Measurements from ENCODE around the gene ORC3. TPM values are rescaled to one million over a fixed set of nuclear protein-coding genes. Genes with fewer than 3 reads are reported as not detected.

Gene ORC3
- total RNA-seq, 2 donors from 2014 or later: 8.2 to 14.8 TPM

DNA sequence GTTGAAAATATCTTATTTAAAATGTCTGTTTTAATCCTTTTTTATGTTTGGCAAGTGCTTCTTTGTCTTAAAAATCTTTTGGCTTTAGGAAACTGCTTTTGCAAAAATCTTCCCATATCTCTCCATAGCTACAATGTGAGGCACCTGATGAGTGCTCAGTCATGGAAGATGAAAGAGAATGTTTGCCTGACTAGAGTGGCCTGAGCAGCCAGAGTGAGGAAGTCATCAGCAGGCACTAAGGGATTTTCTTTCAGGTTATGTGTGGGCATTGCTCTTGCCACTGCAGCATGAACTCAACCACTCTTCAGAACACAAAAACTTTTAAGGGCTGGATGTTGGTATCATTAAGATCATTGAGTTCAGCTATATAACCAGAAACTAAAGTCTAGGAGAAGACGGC, 64.2 kb downstream of the ORC3 start:
- Histone ChIP-seq H3K36me3 (replicated peaks in 1 of 2; ENCODE audit: insufficient read depth in 1 of 2, low read depth in 2 of 2) (peaks cover 0 to 2% of the 10 kb centered on the region in 2 donors), H3K4me1 (no peaks in the 10 kb centered on the region), H3K27me3 (no peaks in the 10 kb centered on the region), H3K9me3 (no peaks in the 10 kb centered on the region), H3K27ac (no peak overlapping the region), H3K4me3 (no peak overlapping the region)
- ATAC-seq (no peak), DNase-seq (no peak)
- 90 to 100% methylated on average over 1 of the region's 1 CpG for WGBS, 2 donors
- intact Hi-C loops (cut with DNase I): no loop called here
- TF ChIP-seq POLR2A (IDR thresholded peaks at IDR 0.05): no peak
- TF ChIP-seq, protein P1, sequence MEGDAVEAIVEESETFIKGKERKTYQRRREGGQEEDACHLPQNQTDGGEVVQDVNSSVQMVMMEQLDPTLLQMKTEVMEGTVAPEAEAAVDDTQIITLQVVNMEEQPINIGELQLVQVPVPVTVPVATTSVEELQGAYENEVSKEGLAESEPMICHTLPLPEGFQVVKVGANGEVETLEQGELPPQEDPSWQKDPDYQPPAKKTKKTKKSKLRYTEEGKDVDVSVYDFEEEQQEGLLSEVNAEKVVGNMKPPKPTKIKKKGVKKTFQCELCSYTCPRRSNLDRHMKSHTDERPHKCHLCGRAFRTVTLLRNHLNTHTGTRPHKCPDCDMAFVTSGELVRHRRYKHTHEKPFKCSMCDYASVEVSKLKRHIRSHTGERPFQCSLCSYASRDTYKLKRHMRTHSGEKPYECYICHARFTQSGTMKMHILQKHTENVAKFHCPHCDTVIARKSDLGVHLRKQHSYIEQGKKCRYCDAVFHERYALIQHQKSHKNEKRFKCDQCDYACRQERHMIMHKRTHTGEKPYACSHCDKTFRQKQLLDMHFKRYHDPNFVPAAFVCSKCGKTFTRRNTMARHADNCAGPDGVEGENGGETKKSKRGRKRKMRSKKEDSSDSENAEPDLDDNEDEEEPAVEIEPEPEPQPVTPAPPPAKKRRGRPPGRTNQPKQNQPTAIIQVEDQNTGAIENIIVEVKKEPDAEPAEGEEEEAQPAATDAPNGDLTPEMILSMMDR (IDR thresholded peaks at IDR 0.05): no peak

DNA sequence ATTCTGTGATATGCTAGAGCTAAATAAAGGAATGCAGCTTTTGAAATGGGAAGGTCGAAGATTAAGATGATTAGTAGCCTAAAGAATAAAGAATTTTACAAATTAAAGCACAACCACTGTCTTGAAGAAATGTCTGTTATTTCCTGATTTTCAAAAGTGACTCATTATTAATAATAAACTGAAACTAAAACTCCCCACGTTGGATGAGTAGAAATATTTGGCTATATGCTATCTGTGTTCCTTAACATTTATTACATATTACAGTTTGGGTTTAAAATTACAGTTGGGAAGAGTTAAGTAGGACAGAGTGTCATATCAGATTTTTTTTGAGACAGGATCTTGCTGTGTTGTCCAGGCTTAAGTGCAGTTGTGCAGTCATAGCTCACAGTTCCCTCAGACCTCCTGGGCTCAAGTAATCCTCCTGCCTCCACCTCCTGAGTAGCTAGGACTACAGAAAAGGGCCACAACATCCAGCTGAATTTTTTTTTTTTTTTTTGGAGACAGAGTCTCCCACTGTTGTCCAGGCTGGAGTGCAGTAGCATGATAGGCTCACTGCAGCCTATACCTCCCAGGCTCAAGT, 65.0 kb downstream of the ORC3 start:
- DNase-seq (no peak), ATAC-seq (no peak)
- Histone ChIP-seq H3K4me1 (no peaks in the 10 kb centered on the region), H3K9me3 (no peaks in the 10 kb centered on the region), H3K27me3 (no peaks in the 10 kb centered on the region), H3K4me3 (no peak overlapping the region), H3K27ac (no peak overlapping the region), H3K36me3 (replicated peaks in 1 of 2; ENCODE audit: insufficient read depth in 1 of 2, low read depth in 2 of 2) (peaks cover 0 to 2% of the 10 kb centered on the region in 2 donors)
- intact Hi-C loops (cut with DNase I): no loop called here
- TF ChIP-seq POLR2A (IDR thresholded peaks at IDR 0.05): no peak
- TF ChIP-seq, protein P1 (IDR thresholded peaks at IDR 0.05): no peak
- WGBS, 2 donors: 79 to 83% methylated on average over 2 of the region's 2 CpGs

DNA sequence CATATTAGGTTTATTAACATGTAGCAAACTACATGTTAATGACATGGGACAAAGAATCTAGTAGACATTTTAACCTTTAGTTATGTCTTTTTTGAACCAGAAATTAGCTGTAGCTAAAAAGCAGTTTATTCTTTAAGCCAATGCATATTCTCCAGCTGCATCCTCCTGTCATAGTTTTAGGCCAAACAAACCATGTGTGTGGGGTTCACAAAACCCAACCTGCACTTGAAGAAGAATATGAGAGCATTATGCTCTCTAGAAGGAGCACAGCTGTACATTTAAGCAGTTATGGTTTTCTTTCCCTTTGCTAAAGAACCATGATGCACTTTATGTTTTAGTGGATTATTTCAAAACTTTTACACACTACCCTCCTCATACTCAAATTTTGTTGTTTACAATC, 65.9 kb downstream of the ORC3 start:
- Histone ChIP-seq H3K4me1 (no peaks in the 10 kb centered on the region), H3K36me3 (replicated peaks in 1 of 2; ENCODE audit: insufficient read depth in 1 of 2, low read depth in 2 of 2) (peaks cover 0 to 2% of the 10 kb centered on the region in 2 donors), H3K27ac (no peak overlapping the region), H3K9me3 (no peaks in the 10 kb centered on the region), H3K27me3 (no peaks in the 10 kb centered on the region), H3K4me3 (no peak overlapping the region)
- ATAC-seq (no peak), DNase-seq (no peak)
- intact Hi-C loops (cut with DNase I): no loop called here
- no peak for TF ChIP-seq POLR2A (IDR thresholded peaks at IDR 0.05)
- TF ChIP-seq, protein P1 (IDR thresholded peaks at IDR 0.05): no peak

DNA sequence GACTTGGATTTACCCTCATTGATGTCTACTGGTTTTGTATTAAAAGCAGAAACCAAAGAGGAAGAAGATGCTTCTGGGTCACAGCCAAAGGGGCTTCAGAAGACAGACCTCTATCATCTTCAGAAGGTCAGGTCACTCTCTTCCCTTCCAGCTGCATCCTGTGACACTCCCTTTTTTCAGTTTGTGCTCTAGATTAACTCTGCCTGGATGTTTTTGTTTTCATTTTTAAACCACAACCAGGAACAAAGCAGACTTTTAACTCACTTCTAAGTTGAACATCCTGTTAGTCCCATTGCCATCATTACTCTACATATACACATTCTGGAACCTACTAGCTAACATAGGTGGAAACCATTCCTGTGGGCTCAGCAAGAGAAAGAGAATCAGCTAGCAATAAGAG, 66.9 kb downstream of the ORC3 start:
- H3K4me3 ChIP-seq: no peak overlapping the region
- ATAC-seq: no peak
- H3K36me3 ChIP-seq (replicated peaks in 1 of 2; ENCODE audit: insufficient read depth in 1 of 2, low read depth in 2 of 2): peaks cover 0 to 2% of the 10 kb centered on the region in 2 donors
- no peaks in the 10 kb centered on the region for H3K9me3 ChIP-seq
- no peak for TF ChIP-seq POLR2A (IDR thresholded peaks at IDR 0.05)
- TF ChIP-seq, protein P1 (IDR thresholded peaks at IDR 0.05): no peak
- no peak for DNase-seq
- H3K27me3 ChIP-seq: no peaks in the 10 kb centered on the region
- no peaks in the 10 kb centered on the region for H3K4me1 ChIP-seq
- intact Hi-C loops (cut with DNase I): no loop called here
- no peak overlapping the region for H3K27ac ChIP-seq

DNA sequence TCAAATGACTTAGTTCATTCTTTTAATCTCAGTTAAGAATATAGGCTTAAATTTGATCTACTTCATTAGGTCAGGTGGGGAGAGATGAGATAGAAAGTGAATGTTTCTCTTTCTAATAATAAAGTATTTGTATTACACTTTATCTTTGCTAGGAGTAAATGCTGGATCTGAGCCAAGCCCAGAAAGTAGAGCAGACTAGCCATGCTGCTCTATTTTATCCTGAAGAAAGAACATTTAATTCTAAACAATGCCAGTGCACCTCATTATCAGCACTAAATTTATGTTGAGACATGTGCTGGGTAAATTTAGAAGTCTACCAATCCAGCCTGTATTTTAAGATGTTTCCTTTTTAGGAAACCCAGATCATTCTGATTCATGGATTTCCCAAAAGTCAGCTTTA, 68.6 kb downstream of the ORC3 start:
- ATAC-seq (no peak), DNase-seq (no peak)
- Histone ChIP-seq H3K9me3 (no peaks in the 10 kb centered on the region), H3K36me3 (replicated peaks in 1 of 2; ENCODE audit: insufficient read depth in 1 of 2, low read depth in 2 of 2) (peaks cover 0 to 2% of the 10 kb centered on the region in 2 donors), H3K4me3 (no peak overlapping the region), H3K27me3 (no peaks in the 10 kb centered on the region), H3K4me1 (no peaks in the 10 kb centered on the region), H3K27ac (no peak overlapping the region)
- TF ChIP-seq POLR2A (IDR thresholded peaks at IDR 0.05): no peak
- TF ChIP-seq, protein P1 (IDR thresholded peaks at IDR 0.05): no peak
- intact Hi-C loops (cut with DNase I): no loop called here

All from body of pancreas (tissue), 4 donors.